T47D (cell line): Measurements from ENCODE around the gene KIF6.

ENCODE experiments used
- DNase-seq, 2 experiments: peaks; one replicate each; pipeline versions ENCODE4 v3.0.0 to v3.0.0-alpha.2; 2011 to 2012; ENCODE audit warnings: low read depth in 1 of 2, low spot score in 1 of 2
- JUND ChIP-seq: IDR thresholded peaks from 2 replicates; pipeline ENCODE4 v1.6.1; 2012; ENCODE audit warnings: low read depth
- in situ Hi-C: cut with HindIII; loops from 2 replicates; pipeline ENCODE4 v1.10.0; 2016; ENCODE audit warnings: low sequenced_read_pairs, low pct_unique_long_range_greater_than_20kb

KIF6 gene

DNA sequence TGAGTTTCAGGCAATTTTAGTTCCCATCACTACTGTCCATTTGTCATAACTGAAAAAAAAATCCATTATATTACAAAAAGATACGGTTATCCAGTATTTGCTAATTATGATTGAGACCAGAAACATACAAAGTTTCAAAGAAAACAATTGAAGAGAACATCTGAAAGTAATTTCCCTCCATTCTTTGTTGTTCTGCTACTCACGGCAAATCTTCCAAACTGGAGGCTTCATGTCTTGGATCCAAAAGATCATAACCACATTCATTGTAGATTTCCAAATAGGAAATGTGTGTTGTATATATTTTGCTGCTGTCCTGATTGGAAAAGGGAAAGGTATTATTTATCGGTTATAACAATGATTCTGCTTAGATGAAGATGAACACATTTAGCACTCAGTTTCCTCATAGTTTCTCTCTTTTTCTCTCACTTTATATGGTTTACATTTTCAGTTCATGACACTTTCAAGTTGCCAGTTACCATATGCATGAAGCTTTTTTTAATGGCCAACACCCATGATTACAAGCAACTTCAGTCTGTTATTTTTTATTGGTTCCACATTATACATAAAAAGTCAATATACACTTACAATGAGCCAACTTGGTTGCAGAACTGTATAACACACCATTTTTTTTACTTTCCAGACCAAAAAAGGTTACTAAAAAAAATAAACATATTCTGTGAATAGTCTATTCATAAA, 90.4 kb downstream of the KIF6 start:
- no peak for DNase-seq
- in situ Hi-C loops, result no loop called here
- no peak for TF ChIP-seq JUND

DNA sequence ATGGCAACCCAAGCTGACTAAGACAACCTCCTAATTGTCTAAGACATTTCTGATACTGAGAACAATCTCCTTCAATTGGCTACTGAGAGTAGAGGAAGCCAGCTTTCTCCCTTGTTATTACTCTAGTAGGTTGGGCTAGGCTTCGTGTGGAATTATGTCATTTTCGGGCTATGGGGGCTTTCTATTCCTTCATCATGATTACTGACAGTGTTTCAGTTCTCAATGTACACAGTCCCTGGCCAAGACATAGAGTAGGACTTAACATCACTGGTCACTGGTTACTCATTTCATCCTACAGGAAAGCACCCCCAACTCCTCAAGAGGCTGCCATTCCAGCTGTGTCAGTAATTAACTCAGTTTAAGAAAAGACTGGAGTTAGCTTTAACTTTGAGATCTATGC, 100.0 kb downstream of the KIF6 start:
- no peak for TF ChIP-seq JUND
- no peak for DNase-seq
- in situ Hi-C loops, result no loop called here

DNA sequence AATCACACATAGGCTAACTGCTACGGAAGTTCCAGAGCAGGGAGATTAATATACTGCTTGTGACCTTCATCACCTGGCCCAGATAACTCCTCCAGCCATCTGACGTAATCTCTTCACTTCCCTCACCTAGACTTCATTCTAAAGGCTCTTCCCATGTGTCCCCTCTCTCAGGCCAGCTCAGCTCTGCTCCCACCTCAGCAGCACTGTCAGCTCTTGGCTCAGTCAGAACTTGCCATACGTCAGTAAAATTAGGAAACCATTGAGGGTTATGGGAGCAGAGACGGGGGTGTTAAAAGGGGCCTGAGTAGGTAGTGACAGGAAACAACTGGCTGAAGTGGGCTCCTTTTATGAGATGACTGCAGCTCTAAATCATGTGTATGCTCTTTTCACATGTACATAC, 101.5 kb downstream of the KIF6 start:
- no peak for DNase-seq
- in situ Hi-C loops, result no loop called here
- TF ChIP-seq JUND, result no peak

DNA sequence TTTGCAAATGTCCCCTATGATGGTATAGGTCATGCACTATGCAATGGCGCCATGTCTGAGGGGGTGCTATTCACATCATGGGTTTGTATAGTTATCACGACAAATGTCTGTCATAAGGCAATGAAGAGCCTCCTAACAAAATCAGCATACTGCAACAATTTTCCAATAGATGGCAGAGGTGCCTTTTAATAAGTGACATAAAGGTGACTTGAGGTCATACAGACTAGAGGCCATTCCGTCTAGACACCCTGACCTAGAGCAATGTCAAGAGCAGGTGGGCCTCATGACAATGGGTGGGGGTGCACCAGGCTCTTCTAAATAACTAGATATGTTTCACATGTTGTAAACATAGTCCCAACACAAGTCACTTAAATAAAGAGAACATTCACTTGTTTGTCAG, 107.7 kb downstream of the KIF6 start:
- DNase-seq, result no peak
- TF ChIP-seq JUND, result no peak
- in situ Hi-C loops, result no loop called here

DNA sequence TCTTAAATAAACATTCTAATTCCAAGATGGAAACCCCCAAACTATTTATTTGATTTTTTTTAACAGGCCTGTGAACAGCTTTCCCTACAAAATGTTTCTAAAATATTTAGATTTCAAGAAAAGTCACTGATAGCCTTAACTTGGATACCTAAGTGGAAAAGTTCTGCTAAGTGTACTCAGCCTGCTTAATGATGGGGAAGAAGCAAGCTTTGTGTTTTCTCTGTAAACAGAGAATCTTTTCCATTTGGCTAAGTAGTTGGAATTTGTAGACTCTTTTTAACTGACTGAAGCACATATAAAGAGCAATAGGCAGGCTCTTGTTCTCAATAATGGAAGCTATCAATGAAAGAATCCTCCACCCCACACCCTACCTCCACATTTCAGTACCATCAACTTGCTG, 108.2 kb downstream of the KIF6 start:
- TF ChIP-seq JUND, result no peak
- no peak for DNase-seq
- in situ Hi-C loops, result no loop called here

DNA sequence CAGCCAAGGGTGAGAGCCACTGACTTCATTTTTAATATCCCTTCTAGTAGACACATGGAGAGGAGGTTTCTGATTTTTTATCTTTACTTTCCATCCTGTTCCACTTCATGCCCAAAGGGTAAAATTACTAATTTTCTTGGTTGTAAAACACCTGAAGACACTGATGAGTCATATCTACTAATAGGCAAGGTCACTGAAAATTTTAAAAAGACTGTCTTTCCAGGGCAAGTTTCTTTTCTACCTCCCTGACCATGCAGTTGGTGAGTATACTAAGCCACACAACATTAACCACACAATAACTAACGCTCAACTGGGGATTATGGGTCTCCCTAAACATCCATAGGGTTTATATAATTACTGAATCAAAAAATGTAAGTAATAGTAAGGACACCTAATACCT, 109.6 kb downstream of the KIF6 start:
- TF ChIP-seq JUND, result no peak
- DNase-seq, result no peak
- in situ Hi-C loops, result no loop called here

DNA sequence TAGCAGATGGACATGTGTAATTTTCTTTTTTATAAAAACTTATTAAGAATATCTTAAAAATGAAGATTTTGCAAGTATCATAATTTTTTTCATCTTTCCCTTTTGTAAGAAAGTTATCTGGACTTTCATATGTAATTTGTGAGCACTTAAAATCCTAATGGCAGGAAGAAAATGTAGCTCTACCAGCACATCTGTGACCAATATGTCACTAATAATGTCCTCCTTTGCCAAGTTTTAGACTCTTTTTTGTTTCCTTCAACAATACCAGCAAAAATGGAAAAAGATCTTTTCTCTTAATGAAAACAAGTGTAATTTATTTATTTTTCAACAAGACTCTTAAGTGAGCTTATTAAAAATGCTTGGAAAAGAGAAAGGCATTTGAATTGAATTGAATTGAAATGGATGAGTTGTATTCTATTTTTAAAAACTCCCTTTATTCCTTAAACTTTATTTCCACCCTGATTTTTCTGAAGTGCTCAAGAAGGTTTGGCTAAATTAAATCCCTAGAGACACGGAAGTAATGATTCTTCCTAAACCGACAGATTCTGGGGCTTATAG, 110.7 kb downstream of the KIF6 start:
- in situ Hi-C loops, result no loop called here
- no peak for DNase-seq
- TF ChIP-seq JUND, result no peak

DNA sequence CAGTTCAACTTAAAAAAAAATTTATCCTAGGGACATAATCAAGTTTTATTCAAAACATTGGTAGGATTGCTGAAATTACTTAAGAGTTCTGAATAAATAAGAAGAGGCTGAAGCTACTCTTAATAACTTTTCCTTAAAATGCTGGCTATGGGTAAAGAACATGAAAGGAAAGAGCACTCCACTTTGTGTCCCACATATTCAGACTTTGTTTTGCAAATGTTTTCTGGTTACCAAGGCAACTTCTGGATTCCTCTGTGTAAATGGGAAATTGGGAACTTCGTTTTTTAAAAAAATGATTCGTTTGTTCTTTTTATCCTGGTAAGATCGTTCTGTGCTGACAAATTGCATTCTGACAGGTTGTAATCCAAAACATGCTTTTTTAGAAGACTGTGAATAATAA, 115.0 kb downstream of the KIF6 start:
- TF ChIP-seq JUND, result no peak
- no peak for DNase-seq
- in situ Hi-C loops, result no loop called here

DNA sequence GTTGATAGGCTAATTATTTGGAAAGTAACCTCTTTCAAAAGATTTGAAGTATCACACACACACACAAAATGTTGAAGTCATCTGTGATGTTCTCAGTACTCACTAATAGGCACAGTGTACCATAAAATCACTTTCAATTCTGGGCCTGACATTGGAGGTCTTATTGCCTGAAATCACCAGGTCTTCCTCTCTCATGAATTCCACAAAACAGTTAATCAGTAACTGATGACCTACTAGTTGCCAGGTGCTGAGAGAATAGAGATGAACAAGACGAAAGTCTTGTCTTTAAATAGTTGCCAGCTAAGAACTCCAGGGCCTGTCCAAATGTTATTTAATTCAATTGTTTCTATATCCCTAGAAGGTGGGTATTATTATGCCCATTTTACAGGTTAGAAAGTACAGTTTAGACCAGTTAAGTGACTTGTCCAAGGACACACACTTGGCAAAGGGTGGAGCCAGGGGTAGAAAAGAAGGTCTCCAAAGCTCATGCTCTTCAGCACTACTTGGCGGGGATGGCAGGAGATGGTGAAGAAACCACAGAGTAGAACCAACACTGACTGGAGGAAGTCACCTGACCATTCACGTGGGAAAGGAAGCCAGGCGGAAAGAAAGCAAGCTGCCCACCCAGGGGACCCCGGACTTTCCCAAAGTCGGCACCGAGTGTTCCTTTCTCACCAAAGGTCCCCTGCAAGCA, 116.4 kb downstream of the KIF6 start:
- no peak for TF ChIP-seq JUND
- in situ Hi-C loops, result no loop called here
- no peak for DNase-seq

DNA sequence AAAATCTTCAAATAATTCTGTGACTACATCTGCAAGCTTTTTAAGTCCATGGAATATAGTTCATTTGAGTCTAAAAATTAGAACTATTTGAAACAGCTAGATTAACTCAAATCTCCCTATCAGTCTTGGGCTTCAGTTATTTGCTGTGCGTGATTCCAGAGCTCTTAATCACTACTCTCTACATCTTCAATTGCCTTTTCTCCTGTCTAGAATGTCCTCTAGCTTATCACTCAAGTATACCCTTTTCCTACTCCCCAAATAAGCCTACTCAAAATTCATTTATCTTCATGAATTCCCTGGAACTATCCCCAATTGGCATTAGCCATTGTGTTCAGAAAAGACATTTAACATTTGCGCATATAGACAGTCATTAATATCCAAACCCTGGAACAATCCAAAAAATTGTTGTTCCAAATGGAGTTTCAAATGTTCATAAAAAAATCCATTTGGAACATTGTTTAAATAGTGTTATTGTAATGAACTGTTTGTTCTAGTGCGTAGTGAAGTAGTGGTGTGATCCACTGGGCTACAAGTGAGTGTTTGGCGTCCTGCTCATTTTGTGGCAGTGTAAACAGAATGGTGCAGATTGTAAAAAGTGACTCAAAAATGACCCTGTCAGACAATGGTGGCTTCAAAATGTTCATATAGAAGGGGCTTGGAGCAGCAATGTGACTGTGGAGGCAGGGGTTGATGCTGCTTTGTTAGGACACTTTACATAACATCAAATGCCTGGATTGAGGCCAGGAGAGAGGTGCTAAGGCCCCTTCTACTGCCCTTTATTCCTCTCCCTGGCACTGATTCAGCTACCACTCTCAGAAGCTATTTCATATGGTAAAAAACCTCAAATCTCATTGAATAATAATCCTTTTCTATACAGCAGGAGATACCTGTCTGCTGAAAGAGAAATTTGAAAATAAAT, 122.3 kb downstream of the KIF6 start:
- in situ Hi-C loops, result no loop called here
- no peak for TF ChIP-seq JUND
- DNase-seq, result no peak

DNA sequence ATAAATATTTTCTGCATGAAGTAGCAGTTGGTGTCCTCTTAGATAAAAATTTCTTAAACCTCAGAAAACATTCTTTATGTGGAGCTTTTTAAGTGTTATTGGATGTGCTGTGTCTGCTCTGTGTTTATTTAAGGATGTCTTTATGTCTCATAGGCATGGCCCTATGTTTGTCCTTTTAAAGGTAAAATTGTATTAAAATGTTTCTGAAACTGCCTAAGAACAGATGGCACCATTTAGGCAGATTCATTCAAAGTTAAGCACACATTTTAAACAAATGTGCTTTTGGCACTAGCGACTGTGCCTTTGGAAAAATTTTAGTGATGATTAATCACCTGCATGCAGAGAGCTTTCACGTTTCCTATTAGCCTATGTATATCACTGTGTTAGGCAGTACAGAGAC, 125.2 kb downstream of the KIF6 start:
- in situ Hi-C loops, result no loop called here
- no peak for DNase-seq
- no peak for TF ChIP-seq JUND

DNA sequence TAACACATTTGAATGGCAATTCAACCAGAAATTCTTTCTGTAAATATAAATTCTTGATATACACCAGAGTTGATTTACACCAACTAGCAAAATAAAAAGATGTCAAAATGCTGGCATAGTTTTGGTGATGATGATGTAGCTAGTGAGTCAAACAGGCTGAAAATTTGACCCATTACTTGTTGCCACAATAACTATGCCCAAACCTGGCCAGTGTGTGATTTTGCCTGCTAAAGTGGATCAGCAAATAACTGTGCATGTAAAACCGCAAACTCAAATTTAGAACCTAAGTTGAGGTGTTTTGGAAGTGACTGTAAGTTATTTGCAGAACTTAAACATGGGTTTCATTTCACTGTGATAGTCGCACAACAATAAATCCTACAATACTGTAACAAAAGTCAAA, 125.9 kb downstream of the KIF6 start:
- no peak for TF ChIP-seq JUND
- DNase-seq, result no peak
- in situ Hi-C loops, result no loop called here

DNA sequence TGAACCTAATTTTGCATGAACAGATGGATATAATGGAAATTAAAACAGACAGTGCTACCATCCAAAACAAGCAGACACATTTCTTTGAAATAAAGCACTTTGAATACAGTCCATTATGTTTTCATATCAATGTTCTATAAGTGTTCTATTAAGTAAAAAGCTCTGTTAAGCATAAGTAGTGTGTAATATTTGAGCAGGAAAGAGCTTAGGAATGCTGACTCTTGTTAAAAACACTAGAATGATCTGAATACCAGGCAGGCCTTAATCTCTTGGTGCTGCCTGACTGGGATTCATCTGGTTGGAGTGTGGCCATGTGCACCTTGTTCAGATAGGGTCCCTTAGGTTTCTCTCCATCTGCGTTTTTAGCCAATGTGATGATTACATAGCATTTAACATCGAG, 130.9 kb downstream of the KIF6 start:
- no peak for TF ChIP-seq JUND
- no peak for DNase-seq
- in situ Hi-C loops, result no loop called here
